ENCODE measurements around the gene TRHDE.

GRCh38 chr12:72444125-72444524 lies 172.0 kb downstream of the TRHDE start:
- TF ChIP-seq POLR2AphosphoS5 (IDR thresholded peaks at IDR 0.05; ENCODE audit: low read depth, low read length), result no peak
- TF ChIP-seq CTCF (IDR thresholded peaks at IDR 0.05), result no peak

Data from Panc1 (cell line).